Gastroesophageal sphincter (tissue), 4 donors: ENCODE data around the gene SMC4. TPM values are rescaled to one million over a fixed set of nuclear protein-coding genes. Genes with fewer than 3 reads are reported as not detected.

Experiments
- ATAC-seq: fragments of 150-250 bp; one replicate; pipeline ENCODE4 v1.9.1; 2016; ENCODE audit warnings: mild to moderate bottlenecking, moderate library complexity
- H3K27ac ChIP-seq, 4 donors: fragments of 200-600 bp; sonication (generic) in 3 of 4; 1 replicate in 3 of 4; 2 replicates in 1 of 4; pipeline ENCODE4 v1.5.1; 2016 to 2019
- H3K27me3 ChIP-seq: fragments of 200-600 bp; sonication (generic); one replicate; pipeline ENCODE4 v1.5.1; 2019
- H3K36me3 ChIP-seq, 2 donors: fragments of 200-600 bp; sonication (generic); one replicate each; pipeline ENCODE4 v1.5.1; 2019; ENCODE audit warnings: control low read depth in 1 of 2
- H3K4me1 ChIP-seq, 3 donors: fragments of 200-600 bp; sonication (generic); 1 replicate in 2 of 3; 2 replicates in 1 of 3; pipeline ENCODE4 v1.5.1; 2016 to 2019; ENCODE audit warnings: control low read depth in 2 of 3
- H3K4me3 ChIP-seq, 2 donors: fragments of 200-600 bp; sonication (generic); one replicate each; pipeline ENCODE4 v1.5.1; 2019; ENCODE audit warnings: mild to moderate bottlenecking in 1 of 2, moderate library complexity in 1 of 2
- H3K9me3 ChIP-seq, 3 donors: fragments of 200-600 bp; sonication (generic); one replicate each; pipeline ENCODE4 v1.5.1; 2017 to 2019; ENCODE audit warnings: control low read depth in 2 of 3
- CTCF ChIP-seq, 4 experiments: fragments of 200-600 bp in 2 of 4; fragments of 450-650 bp in 2 of 4; sonication (generic) in 1 of 4; IDR thresholded peaks; one replicate each; pipeline ENCODE4 v1.5.1; 2017 to 2019; ENCODE audit warnings: antibody characterized with exemption in 4 of 4, mild to moderate bottlenecking in 2 of 4, moderate library complexity in 2 of 4
- EP300 ChIP-seq: sonication (generic); formaldehyde crosslinking; IDR thresholded peaks from one replicate; pipeline ENCODE4 v1.6.1; 2017; ENCODE audit warnings: antibody characterized with exemption, mild to moderate bottlenecking
- POLR2A ChIP-seq, 2 donors: fragments of 450-650 bp; IDR thresholded peaks; one replicate each; pipeline ENCODE4 v1.6.1; 2017; ENCODE audit warnings: antibody characterized with exemption in 2 of 2, mild to moderate bottlenecking in 2 of 2, moderate library complexity in 1 of 2
- POLR2AphosphoS5 ChIP-seq: sonication (generic); formaldehyde crosslinking; IDR thresholded peaks from one replicate; pipeline ENCODE4 v1.6.1; 2017; ENCODE audit warnings: antibody characterized with exemption
- WGBS, 2 donors: methylation state at CpG; one replicate each; pipeline ENCODE4 v1.1.5; 2018; ENCODE audit warnings: low coverage in 1 of 2; 5-methylcytosine and 5-hydroxymethylcytosine counted together
- total RNA-seq, 4 donors: library from RNA; depleted of rRNA; stranded (reverse); fragments of >200 nt; gene quantifications; one replicate each; pipeline ENCODE4 v1.1.0, GENCODE V29; 2016

The SMC4 gene
- total RNA-seq, 4 donors from 2014 or later, result 21.7 to 40.8 (median 26.9) TPM

GRCh38 chr3:160454995-160455394 is 55.5 kb downstream of the SMC4 start:
- no peak for TF ChIP-seq POLR2AphosphoS5
- no peak for TF ChIP-seq EP300
- no peak for TF ChIP-seq CTCF (IDR thresholded peaks at IDR 0.05)
- TF ChIP-seq POLR2A (IDR thresholded peaks at IDR 0.05), result no peak
- no peak for ATAC-seq
- no peaks in the 10 kb centered on the region for H3K36me3 ChIP-seq
- H3K27ac ChIP-seq, result no peak overlapping the region
- H3K4me3 ChIP-seq, result no peak overlapping the region
- peaks cover 0 to 7% (median 3%) of the 10 kb centered on the region in 3 donors for H3K4me1 ChIP-seq
- H3K27me3 ChIP-seq, result peaks cover 4% of the 10 kb centered on the region
- H3K9me3 ChIP-seq, result peaks cover 0 to 1% (median 0%) of the 10 kb centered on the region in 3 donors
- WGBS, 2 donors, result no CpG with 5 or more reads among the region's 1 CpG

- no peaks in the 10 kb centered on the region for H3K36me3 ChIP-seq
- 82% methylated on average over 3 of the region's 3 CpGs; no CpG with 5 or more reads in 1 of the 2 donors for WGBS, 2 donors
- H3K27me3 ChIP-seq, result no peaks in the 10 kb centered on the region
- no peak overlapping the region for H3K27ac ChIP-seq
- no peak overlapping the region for H3K4me3 ChIP-seq
- no peaks in the 10 kb centered on the region for H3K9me3 ChIP-seq
- no peak for ATAC-seq
- no peaks in the 10 kb centered on the region for H3K4me1 ChIP-seq
- no peak for TF ChIP-seq POLR2AphosphoS5
These were observed 56.4 kb downstream of the SMC4 start for GRCh38 chr3:160455846-160456245.

- Histone ChIP-seq H3K4me3 (no peak overlapping the region), H3K36me3 (no peaks in the 10 kb centered on the region), H3K4me1 (no peaks in the 10 kb centered on the region), H3K9me3 (no peaks in the 10 kb centered on the region), H3K27me3 (peaks cover 5% of the 10 kb centered on the region), H3K27ac (no peak overlapping the region)
- no peak for TF ChIP-seq POLR2A (IDR thresholded peaks at IDR 0.05)
- TF ChIP-seq CTCF (IDR thresholded peaks at IDR 0.05), result no peak
- TF ChIP-seq EP300, result no peak
- no peak for TF ChIP-seq POLR2AphosphoS5
- WGBS, 2 donors, result 75% methylated on average over 3 to 4 of the region's 4 CpGs
- ATAC-seq, result no peak
These were observed 58.7 kb downstream of the SMC4 start for GRCh38 chr3:160458151-160458550.

GRCh38 chr3:160459450-160459970 is 60.1 kb downstream of the SMC4 start:
- peaks cover 5% of the 10 kb centered on the region for H3K27me3 ChIP-seq
- H3K36me3 ChIP-seq, result no peaks in the 10 kb centered on the region
- H3K9me3 ChIP-seq, result no peaks in the 10 kb centered on the region
- 82 to 100% methylated on average over 3 to 8 of the region's 9 CpGs for WGBS, 2 donors
- ATAC-seq, result no peak
- TF ChIP-seq EP300, result no peak
- no peak for TF ChIP-seq CTCF (IDR thresholded peaks at IDR 0.05)
- TF ChIP-seq POLR2A (IDR thresholded peaks at IDR 0.05), result no peak
- H3K4me1 ChIP-seq, result no peaks in the 10 kb centered on the region
- H3K4me3 ChIP-seq, result no peak overlapping the region
- no peak overlapping the region for H3K27ac ChIP-seq

- Histone ChIP-seq H3K9me3 (no peaks in the 10 kb centered on the region), H3K36me3 (no peaks in the 10 kb centered on the region), H3K4me1 (no peaks in the 10 kb centered on the region), H3K4me3 (no peak overlapping the region), H3K27me3 (peaks cover 5% of the 10 kb centered on the region), H3K27ac (no peak overlapping the region)
- no peak for ATAC-seq
- TF ChIP-seq POLR2AphosphoS5 (no peak), POLR2A (IDR thresholded peaks at IDR 0.05) (no peak), CTCF (IDR thresholded peaks at IDR 0.05) (no peak), EP300 (no peak)
- no CpG with 5 or more reads among the region's 3 CpGs for WGBS, 2 donors
These were observed 60.6 kb downstream of the SMC4 start for GRCh38 chr3:160460033-160460432.
